ENCODE results near the gene ZFYVE9. TPM values are rescaled to one million over a fixed set of nuclear protein-coding genes. Genes with fewer than 3 reads are reported as not detected.

ZFYVE9 gene
- total RNA-seq, 1 experiment from 2014 or later, result 18.0 TPM

- intact Hi-C loops (cut with micrococcal nuclease; ENCODE audit: unreplicated experiment), result no loop called here
Observed at GRCh38 chr1:52210044-52210443, 68.2 kb downstream of the ZFYVE9 start.

GRCh38 chr1:52216907-52217458 is 75.1 kb downstream of the ZFYVE9 start:
- no peak for DNase-seq (ENCODE audit: low read depth, low spot score)
- in situ Hi-C loops (cut with HindIII; ENCODE audit: low pct_unique_long_range_greater_than_20kb, low sequenced_read_pairs), result no loop called here
- intact Hi-C loops (cut with micrococcal nuclease; ENCODE audit: unreplicated experiment), result no loop called here
- POLR2A ChIA-PET, result interaction anchor here (0.6 kb wide), 1 partner anchor 280 kb away, joined by 9 read pairs; no protein-coding TSS in a partner anchor
- no peak for ATAC-seq
- TF ChIP-seq POLR2AphosphoS5 (IDR thresholded peaks at IDR 0.05; ENCODE audit: low read depth, low read length) (no peak), REST (IDR thresholded peaks at IDR 0.05; ENCODE audit: insufficient read depth in 1 of 2, low read depth in 2 of 2, low read length in 1 of 2) (no peak), CTCF (IDR thresholded peaks at IDR 0.05) (no peak), TCF7L2 (IDR thresholded peaks at IDR 0.05; ENCODE audit: low read depth, low read length) (no peak), SIN3A (IDR thresholded peaks at IDR 0.05; ENCODE audit: borderline replicate concordance, insufficient read depth, low read depth, low read length) (no peak)
- Histone ChIP-seq H3K4me3 (ENCODE audit: low read depth in 2 of 2, low read length in 2 of 2) (no peak overlapping the region), H3K4me1 (ENCODE audit: control insufficient read depth, insufficient read depth, low read length) (no peaks in the 10 kb centered on the region), H3K27ac (ENCODE audit: low read length) (no peak overlapping the region), H3K36me3 (ENCODE audit: control insufficient read depth, insufficient read depth, low read length) (no peaks in the 10 kb centered on the region), H3K9me3 (ENCODE audit: control insufficient read depth, insufficient read depth, low read depth, low read length) (peaks cover 23% of the 10 kb centered on the region), H3K27me3 (ENCODE audit: control insufficient read depth, insufficient read depth, low read length) (no peaks in the 10 kb centered on the region)
- no TSS peak for BruUV-seq (replicated peaks)
- CTCF ChIA-PET, result no interaction called here

More at GRCh38 chr1:52210044-52210443, 68.2 kb downstream of the ZFYVE9 start:
- Histone ChIP-seq H3K9me3 (ENCODE audit: control insufficient read depth, insufficient read depth, low read depth, low read length) (no peaks in the 10 kb centered on the region), H3K36me3 (ENCODE audit: control insufficient read depth, insufficient read depth, low read length) (no peaks in the 10 kb centered on the region), H3K4me3 (ENCODE audit: low read depth in 2 of 2, low read length in 2 of 2) (no peak overlapping the region), H3K27me3 (ENCODE audit: control insufficient read depth, insufficient read depth, low read length) (no peaks in the 10 kb centered on the region), H3K27ac (ENCODE audit: low read length) (no peak overlapping the region), H3K4me1 (ENCODE audit: control insufficient read depth, insufficient read depth, low read length) (no peaks in the 10 kb centered on the region)
- ATAC-seq, result no peak
- no peak for DNase-seq (ENCODE audit: low read depth, low spot score)
- POLR2A ChIA-PET, result no interaction called here
- TF ChIP-seq POLR2AphosphoS5 (IDR thresholded peaks at IDR 0.05; ENCODE audit: low read depth, low read length) (no peak), CTCF (IDR thresholded peaks at IDR 0.05) (no peak), SIN3A (IDR thresholded peaks at IDR 0.05; ENCODE audit: borderline replicate concordance, insufficient read depth, low read depth, low read length) (no peak)
- no TSS peak for BruUV-seq (replicated peaks)
- in situ Hi-C loops (cut with HindIII; ENCODE audit: low pct_unique_long_range_greater_than_20kb, low sequenced_read_pairs), result no loop called here
- CTCF ChIA-PET, result no interaction called here
